GM12872 (cell line): ENCODE results near the gene CSTA.

Experiments used
- TF ChIP-seq, protein P1 (sequence below): IDR thresholded peaks from 3 replicates; pipeline ENCODE4 v1.5.1; 2011; ENCODE audit warnings: low read depth, mild to moderate bottlenecking, low read length, moderate library complexity; ENCODE audit not compliant: insufficient read depth

Gene CSTA

DNA sequence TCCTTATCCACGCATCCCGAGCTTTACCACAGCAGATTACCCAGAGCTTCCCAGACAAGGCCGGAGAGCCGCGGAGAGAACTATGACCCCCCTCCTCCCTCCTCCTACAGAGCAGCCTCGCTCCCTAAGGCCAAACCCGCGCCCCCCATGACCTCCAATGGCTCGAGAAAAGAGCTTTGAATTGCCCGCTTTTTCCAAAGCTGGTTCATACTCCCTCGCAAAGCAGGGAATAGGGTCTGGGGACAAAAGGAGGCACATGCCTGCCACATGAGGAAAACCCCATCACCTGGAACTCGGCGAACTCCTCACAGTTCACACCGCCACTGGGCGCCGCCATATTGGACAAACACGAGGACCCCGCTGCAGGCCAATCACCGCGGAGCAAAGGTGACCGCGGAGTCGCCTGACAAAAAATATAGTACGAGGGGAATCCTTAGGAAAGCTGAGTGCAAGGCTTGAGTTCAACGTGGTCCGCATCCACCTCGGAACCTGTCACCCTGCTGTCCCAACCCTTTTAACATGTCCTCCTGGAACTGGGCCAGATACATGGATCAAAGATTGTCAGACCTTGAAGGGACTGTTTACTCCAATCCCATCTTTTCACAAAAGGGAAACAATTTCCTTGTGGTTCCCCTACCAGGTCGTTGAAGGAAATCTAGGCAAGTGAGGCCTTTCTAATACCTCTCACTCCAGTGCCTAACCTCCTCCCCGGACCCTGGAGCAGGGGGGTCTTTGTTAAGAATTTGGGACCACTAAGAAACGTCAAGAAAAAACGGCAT lies 58.0 kb downstream of the CSTA start, which contains the start of gene MIX23:
Gene MIX23, minus strand, starts transcription at position 344 of the 779 bp plus-strand sequence. Its CDS starts 7 bp downstream, at position 337.
- TF ChIP-seq, protein P1, sequence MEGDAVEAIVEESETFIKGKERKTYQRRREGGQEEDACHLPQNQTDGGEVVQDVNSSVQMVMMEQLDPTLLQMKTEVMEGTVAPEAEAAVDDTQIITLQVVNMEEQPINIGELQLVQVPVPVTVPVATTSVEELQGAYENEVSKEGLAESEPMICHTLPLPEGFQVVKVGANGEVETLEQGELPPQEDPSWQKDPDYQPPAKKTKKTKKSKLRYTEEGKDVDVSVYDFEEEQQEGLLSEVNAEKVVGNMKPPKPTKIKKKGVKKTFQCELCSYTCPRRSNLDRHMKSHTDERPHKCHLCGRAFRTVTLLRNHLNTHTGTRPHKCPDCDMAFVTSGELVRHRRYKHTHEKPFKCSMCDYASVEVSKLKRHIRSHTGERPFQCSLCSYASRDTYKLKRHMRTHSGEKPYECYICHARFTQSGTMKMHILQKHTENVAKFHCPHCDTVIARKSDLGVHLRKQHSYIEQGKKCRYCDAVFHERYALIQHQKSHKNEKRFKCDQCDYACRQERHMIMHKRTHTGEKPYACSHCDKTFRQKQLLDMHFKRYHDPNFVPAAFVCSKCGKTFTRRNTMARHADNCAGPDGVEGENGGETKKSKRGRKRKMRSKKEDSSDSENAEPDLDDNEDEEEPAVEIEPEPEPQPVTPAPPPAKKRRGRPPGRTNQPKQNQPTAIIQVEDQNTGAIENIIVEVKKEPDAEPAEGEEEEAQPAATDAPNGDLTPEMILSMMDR, result no peak

DNA sequence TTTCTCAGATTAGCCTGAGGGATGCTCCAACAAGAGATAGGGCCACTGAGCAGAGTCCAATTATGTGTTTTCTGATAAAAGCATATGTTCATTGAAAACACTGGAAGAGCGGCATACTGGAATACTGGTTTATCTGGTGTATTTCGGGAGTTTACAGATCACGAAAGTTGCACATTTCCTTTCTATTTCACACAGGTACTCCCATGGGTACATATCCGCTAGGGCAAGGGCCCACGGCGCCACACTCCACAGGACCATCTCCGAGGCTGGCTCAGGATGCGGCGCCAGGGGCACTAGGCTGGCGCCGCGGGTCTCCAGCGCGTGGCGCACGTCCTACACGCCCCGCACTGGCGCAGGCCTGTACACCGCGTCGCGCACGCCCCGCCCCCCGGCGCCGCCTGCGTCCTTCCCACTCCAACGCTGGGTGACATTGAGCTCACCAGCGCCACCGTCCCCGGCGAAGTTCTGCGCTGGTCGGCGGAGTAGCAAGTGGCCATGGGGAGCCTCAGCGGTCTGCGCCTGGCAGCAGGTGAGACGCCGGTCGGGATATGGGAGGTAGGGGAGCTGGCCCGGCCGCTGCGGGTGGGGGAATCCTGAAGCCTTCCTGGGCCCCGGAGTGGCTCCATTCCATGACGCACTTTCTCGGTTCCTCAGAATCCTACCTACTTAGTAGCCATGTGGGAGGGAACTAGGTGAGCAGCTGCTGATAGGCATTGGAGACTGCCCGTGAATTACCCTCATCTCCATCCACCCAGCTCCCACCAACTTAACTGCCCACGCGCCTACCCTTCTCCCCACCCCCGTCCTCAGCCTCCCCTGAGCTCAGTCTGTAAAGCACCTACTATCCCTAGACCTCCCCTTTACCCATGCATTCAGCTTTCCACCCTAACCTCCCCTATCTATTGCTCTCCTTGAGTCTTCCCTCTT lies 59.0 kb downstream of the CSTA start, which contains the start of gene FAM162A:
Gene FAM162A, plus strand, starts transcription at position 412 of the 927 bp plus-strand sequence. Its CDS starts 84 bp downstream, at position 496.
- TF ChIP-seq, protein P1, result peak; percentile 67

DNA sequence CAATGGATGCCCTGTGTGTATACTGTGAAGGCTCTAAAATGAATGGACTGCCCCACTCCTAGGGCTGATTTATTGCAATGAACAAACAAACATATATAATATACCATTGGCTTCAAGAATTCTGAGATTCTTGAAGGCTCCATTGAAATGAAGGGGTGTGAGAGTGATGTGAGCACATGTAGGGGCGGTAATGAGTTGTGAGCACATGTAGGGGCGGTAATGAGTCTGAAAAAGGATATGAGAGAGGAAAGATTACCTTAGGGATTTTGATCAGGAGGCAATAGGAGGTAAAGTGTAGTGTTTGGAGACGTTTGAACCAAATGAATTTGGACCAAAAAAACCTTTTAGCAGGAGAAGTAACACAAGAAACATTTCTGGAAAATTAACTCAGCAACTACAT lies 62.7 kb downstream of the CSTA start:
- TF ChIP-seq, protein P1, result no peak

DNA sequence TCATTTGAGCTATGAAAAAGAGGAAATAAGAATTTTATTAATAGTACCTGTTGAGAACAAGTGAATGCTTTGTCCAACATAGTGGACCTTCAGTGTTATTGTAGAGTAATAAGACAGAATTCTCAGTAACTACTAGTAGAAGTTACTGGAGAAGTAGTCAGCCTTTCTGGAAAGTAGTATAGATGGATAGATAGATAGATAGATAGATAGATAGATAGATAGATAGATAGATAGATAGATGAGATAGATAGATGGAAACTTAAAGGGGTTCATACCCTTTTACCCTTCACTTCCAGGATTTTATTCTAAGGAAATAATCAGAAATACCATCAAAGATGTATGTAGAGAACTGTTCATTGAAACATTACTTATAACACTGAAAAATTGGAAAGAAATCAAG lies 64.1 kb downstream of the CSTA start:
- TF ChIP-seq, protein P1, result no peak

DNA sequence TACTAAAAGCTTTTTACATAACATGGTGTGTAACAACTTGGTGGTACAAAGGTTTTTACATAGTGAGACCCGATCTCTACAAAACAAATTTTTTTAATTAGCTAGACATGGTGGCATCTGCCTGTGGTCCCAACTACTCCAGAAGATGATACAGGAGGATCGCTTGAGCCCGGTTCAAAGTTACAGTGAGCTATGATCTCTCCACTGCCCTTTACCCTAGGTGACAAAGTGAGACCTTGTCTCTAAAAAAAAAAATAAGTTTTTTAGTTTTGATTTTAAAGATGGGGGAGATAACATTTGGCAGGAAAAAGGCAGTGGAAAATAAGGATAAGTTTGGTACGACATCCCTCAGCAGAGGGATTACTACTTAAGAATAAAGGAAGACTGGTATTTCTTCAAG lies 64.8 kb downstream of the CSTA start:
- TF ChIP-seq, protein P1, result no peak

DNA sequence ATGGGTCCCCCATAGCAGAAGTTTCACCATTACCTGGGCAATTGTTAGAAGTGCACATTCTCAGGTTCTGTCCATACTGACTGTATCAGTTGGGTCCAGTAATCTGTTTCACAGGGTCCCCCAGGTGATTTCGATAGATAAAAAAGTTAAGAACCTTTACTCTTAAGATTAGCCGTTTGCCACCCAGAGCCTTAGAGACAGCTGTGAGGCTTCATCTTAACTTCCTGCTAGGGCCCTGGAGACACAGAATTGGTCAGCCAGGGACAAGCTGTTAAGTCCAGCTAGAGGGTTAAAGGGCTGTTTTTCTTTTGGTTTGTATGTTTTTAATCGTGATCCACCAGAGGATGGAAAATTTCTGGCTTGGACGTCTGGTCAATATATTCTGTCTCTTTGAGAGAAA lies 65.6 kb downstream of the CSTA start:
- TF ChIP-seq, protein P1, result no peak
